ENCODE measurements around the gene VASN.

VASN gene

DNA sequence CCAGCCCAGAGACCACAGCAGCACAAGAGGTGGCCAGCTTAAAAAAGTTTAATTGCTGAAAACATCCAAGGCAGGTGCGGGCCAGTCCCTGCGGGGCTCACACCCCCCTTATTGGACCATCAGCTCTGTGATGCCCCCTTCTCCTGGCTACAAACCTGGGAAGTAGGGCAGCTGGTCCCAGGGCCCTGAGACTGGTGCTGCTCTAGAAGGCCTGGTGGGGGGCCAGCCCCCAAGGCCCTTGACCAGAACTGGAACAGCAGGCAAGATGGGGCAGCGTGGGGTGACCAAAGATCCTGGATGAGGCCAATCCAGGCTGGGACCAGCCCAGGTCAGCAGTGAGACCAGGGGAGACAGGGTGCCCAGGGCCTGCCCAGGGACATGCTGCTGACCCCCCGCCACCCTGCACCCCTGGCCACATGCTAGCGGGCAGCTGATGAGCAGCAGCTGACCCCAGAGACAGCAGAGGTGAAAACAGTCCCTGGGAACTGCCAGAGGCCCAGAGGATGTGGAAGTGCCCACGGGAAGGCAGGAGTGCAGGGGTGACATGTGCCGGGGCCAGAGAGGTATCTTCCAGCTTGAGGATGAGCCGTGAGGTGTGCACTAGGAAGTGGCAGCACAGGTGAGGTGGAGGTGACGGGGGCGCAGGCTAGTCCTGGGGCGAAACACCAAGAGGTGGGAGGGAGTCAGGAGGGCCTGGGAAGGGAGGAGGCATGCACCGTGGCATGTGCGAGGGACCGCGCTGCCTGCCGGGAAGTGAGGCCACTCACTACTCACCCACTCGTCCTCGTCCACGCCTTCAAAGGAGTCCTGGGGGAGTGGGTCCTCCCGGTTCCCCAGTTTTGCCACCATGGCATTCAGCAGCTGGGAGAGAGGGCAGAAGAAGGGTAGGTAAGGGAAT is 16.9 kb upstream of the VASN start:
- no peak overlapping the region for H3K4me3 ChIP-seq (ENCODE audit: low read depth, low read length)
- no peak overlapping the region for H3K27ac ChIP-seq (ENCODE audit: low read depth, low read length)
- H3K79me2 ChIP-seq (ENCODE audit: control insufficient read depth, insufficient read depth, low read length, unreplicated experiment) = peaks cover 12% of the 10 kb centered on the region
- no peaks in the 10 kb centered on the region for H3K27me3 ChIP-seq (ENCODE audit: insufficient read depth, low read length)
- no peak overlapping the region for H2AFZ ChIP-seq (ENCODE audit: low read length, unreplicated experiment)
- no peaks in the 10 kb centered on the region for H3K36me3 ChIP-seq (ENCODE audit: insufficient read depth, low read length)
- peaks cover 7% of the 10 kb centered on the region for H3K4me1 ChIP-seq (ENCODE audit: control insufficient read depth, insufficient read depth, low read length, unreplicated experiment)

DNA sequence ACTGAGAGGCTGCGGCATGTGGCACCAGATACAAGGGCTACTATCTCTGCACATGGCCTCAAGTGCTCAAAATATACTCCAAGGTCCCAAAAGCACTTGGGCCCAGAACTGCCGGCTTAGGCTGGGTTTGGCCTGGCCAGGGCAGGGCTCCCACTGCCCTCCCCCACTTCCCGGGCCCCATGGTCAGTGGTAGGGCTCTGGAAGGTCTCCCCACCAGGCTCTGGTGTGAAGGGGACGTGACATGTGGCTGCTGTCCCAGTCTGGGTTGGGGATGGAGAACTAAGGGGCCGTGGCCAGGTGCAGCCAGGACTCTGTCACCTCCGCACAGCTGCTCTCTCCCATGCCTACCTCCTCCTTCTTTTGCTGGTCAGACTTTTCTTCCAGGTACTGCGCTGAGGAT is 14.8 kb upstream of the VASN start:
- no peak overlapping the region for H3K27ac ChIP-seq (ENCODE audit: low read depth, low read length)
- no peak overlapping the region for H2AFZ ChIP-seq (ENCODE audit: low read length, unreplicated experiment)
- no peaks in the 10 kb centered on the region for H3K27me3 ChIP-seq (ENCODE audit: insufficient read depth, low read length)
- no peaks in the 10 kb centered on the region for H3K36me3 ChIP-seq (ENCODE audit: insufficient read depth, low read length)
- H3K4me1 ChIP-seq (ENCODE audit: control insufficient read depth, insufficient read depth, low read length, unreplicated experiment) = peaks cover 3% of the 10 kb centered on the region
- H3K4me3 ChIP-seq (ENCODE audit: low read depth, low read length) = no peak overlapping the region
- H3K79me2 ChIP-seq (ENCODE audit: control insufficient read depth, insufficient read depth, low read length, unreplicated experiment) = no peaks in the 10 kb centered on the region

DNA sequence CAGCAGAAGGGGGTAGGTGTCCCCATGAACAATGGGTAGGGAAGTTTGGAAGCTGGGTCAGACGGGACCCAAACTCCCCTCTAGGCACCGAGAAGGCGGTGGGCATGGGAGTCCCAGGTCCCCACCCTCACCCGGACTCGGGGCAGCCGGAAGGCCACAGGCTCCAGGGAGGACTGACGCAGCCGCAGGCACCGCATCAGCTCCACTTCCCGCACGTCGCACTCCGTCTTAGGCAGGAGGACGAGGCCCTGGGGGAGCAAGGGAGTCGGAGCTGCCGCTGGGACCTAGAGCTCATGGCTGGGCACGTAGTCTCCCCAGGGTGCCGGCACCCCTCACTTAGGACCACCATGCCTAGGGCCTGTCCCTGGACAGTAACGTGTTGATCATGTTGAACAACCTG is 13.4 kb upstream of the VASN start:
- Histone ChIP-seq H3K79me2 (ENCODE audit: control insufficient read depth, insufficient read depth, low read length, unreplicated experiment) (no peaks in the 10 kb centered on the region), H3K4me1 (ENCODE audit: control insufficient read depth, insufficient read depth, low read length, unreplicated experiment) (no peaks in the 10 kb centered on the region), H3K27me3 (ENCODE audit: insufficient read depth, low read length) (no peaks in the 10 kb centered on the region), H3K36me3 (ENCODE audit: insufficient read depth, low read length) (no peaks in the 10 kb centered on the region), H3K4me3 (ENCODE audit: low read depth, low read length) (no peak overlapping the region), H2AFZ (ENCODE audit: low read length, unreplicated experiment) (no peak overlapping the region), H3K27ac (ENCODE audit: low read depth, low read length) (no peak overlapping the region)

DNA sequence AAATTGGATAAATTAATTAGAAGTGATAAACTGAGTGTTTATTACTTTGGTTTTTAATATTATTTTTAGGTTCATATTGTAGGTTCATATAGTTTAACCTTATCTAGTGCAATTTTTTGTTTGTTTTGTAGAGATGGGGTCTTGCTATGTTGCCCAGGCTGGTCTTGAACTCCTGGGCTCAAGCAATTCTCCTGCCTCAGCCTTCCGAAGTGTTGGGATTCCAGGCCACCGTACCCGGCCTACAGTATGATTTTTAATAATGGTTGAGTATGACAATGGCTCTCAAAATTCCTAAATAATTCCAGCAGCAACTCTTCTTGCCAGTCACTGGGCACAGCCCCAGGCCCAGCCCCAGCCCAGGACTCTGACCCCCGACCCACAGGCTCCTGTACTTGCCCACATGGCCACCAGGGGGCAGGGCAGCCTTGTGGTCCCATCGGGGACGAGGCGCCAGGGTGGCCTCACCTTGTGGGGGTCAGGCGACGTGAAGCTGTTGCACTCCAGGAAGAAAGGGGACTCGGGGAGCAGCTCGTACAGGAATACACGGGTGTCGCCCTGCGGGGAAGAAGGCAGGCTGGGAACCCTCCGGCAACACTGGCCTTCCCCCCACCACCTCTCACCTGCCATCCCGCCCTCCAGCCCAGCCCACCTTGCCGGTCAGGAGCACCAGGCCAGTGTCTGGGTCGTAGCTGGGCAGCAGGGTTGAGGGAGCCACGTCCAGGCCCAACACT is 12.7 kb upstream of the VASN start:
- no peak overlapping the region for H3K27ac ChIP-seq (ENCODE audit: low read depth, low read length)
- H3K36me3 ChIP-seq (ENCODE audit: insufficient read depth, low read length) = no peaks in the 10 kb centered on the region
- no peaks in the 10 kb centered on the region for H3K27me3 ChIP-seq (ENCODE audit: insufficient read depth, low read length)
- H2AFZ ChIP-seq (ENCODE audit: low read length, unreplicated experiment) = no peak overlapping the region
- no peaks in the 10 kb centered on the region for H3K4me1 ChIP-seq (ENCODE audit: control insufficient read depth, insufficient read depth, low read length, unreplicated experiment)
- H3K79me2 ChIP-seq (ENCODE audit: control insufficient read depth, insufficient read depth, low read length, unreplicated experiment) = no peaks in the 10 kb centered on the region
- H3K4me3 ChIP-seq (ENCODE audit: low read depth, low read length) = no peak overlapping the region

DNA sequence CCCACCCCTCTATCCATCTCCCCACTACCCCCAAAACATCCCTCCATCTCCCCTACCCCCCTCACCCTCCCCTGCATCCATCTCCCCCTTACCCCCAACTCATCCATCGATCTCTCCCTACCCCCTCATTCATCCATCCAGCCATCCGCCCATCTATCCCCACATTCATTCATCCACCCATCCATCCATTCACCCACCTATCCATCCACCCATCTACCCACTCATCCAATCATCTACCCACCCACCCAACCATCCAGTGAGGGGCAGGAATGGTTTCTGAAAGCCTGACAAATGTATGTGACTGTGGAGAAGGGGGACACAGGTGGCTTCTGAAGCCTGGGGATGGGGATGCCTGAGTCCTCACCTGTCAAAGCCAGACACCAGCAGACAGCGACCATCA is 11.7 kb upstream of the VASN start:
- H3K36me3 ChIP-seq (ENCODE audit: insufficient read depth, low read length) = no peaks in the 10 kb centered on the region
- H3K27ac ChIP-seq (ENCODE audit: low read depth, low read length) = no peak overlapping the region
- H3K79me2 ChIP-seq (ENCODE audit: control insufficient read depth, insufficient read depth, low read length, unreplicated experiment) = no peaks in the 10 kb centered on the region
- H3K4me3 ChIP-seq (ENCODE audit: low read depth, low read length) = no peak overlapping the region
- H3K27me3 ChIP-seq (ENCODE audit: insufficient read depth, low read length) = no peaks in the 10 kb centered on the region
- no peak overlapping the region for H2AFZ ChIP-seq (ENCODE audit: low read length, unreplicated experiment)
- H3K4me1 ChIP-seq (ENCODE audit: control insufficient read depth, insufficient read depth, low read length, unreplicated experiment) = no peaks in the 10 kb centered on the region

DNA sequence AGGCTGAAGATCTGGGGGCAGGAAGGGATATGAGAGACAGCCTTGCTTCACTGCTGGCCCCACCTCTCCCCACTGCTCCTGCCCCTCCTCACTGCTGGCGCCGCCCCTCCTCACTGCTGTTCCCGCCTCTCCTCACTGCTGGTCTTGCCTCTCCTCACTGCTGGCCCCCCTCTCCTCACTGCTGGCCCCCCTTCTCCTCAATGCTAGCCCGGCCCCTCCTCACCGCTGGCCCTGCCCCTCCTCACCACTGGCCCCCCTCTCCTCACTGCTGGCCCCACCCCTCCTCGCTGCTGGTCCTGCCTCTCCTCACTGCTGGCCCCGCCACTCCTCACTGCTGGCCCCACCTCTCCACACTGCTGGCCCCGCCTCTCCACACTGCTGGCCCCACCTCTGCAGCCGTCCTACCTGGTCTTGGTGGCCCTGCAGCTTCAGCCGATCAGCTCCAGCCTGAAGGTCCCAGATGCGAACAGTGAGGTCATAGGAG is 11.1 kb upstream of the VASN start:
- H3K27me3 ChIP-seq (ENCODE audit: insufficient read depth, low read length) = no peaks in the 10 kb centered on the region
- H3K4me1 ChIP-seq (ENCODE audit: control insufficient read depth, insufficient read depth, low read length, unreplicated experiment) = no peaks in the 10 kb centered on the region
- no peak overlapping the region for H3K27ac ChIP-seq (ENCODE audit: low read depth, low read length)
- no peaks in the 10 kb centered on the region for H3K79me2 ChIP-seq (ENCODE audit: control insufficient read depth, insufficient read depth, low read length, unreplicated experiment)
- no peak overlapping the region for H2AFZ ChIP-seq (ENCODE audit: low read length, unreplicated experiment)
- H3K4me3 ChIP-seq (ENCODE audit: low read depth, low read length) = no peak overlapping the region
- H3K36me3 ChIP-seq (ENCODE audit: insufficient read depth, low read length) = no peaks in the 10 kb centered on the region

DNA sequence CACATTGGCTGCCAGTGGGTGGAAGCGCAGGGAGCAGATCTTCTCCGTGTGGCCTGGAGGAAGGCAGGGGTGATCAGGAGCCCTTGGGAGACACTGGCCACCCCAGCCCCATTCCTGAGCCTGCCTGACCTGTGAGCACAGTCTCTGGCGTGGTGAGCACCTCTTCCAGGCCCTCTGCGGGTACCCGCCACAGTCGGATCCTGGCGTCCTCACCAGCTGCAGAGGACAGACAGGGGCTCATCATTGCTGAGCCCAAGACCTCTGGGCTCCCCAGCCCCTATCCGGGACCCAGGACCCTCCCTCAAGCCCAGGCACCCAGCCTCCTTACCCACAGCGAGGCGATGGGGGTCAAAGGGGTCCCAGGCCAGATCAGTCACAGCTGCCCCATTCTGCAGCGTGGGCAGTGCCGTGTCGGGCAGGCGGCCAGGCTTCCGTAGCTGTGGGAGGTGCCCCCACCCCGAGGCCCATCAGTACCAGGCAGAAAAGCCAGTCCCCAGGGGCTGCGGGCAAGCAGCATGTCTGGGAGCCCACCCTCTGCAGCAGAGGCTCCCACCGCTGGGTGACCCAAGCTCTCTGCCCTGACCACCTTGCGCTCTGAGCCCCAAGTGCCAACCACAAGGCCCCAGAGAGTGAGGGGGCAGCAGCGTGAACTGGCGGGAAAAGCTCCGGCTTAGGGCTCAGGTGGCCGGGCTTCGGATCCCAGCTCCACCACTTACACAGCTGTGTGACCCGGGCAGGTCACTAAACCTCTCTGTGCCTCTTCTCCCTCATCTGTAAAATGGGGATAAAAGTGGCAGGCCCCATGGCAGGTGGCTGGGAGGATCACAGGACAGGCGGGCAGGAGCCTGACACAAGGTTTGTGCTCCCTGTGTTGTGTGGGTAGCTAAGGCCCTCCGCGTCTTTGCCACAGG is 10.4 kb upstream of the VASN start:
- Histone ChIP-seq H3K36me3 (ENCODE audit: insufficient read depth, low read length) (no peaks in the 10 kb centered on the region), H3K4me1 (ENCODE audit: control insufficient read depth, insufficient read depth, low read length, unreplicated experiment) (no peaks in the 10 kb centered on the region), H3K27me3 (ENCODE audit: insufficient read depth, low read length) (no peaks in the 10 kb centered on the region), H3K4me3 (ENCODE audit: low read depth, low read length) (no peak overlapping the region), H3K27ac (ENCODE audit: low read depth, low read length) (no peak overlapping the region), H2AFZ (ENCODE audit: low read length, unreplicated experiment) (no peak overlapping the region), H3K79me2 (ENCODE audit: control insufficient read depth, insufficient read depth, low read length, unreplicated experiment) (no peaks in the 10 kb centered on the region)

DNA sequence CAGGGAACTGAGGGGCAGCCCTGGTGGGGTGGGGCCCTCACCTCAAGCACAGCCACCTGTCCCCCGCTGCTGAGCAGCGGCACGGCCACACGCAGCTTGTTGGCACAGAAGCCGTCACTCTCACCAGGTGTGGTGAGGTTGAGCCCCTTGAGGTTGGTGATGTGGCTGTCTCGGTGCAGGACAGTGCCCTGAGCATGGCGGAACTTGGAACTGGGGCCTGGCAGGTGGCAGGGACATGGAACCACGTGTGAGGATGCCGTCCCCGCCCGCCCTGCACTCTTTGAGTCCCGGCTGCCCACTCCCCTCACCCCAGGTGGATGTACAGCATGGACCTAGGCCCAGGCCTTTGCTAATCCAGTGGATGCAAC is 9.7 kb upstream of the VASN start:
- H3K27me3 ChIP-seq (ENCODE audit: insufficient read depth, low read length) = no peaks in the 10 kb centered on the region
- no peak overlapping the region for H3K27ac ChIP-seq (ENCODE audit: low read depth, low read length)
- H3K4me1 ChIP-seq (ENCODE audit: control insufficient read depth, insufficient read depth, low read length, unreplicated experiment) = peaks cover 2% of the 10 kb centered on the region
- no peaks in the 10 kb centered on the region for H3K36me3 ChIP-seq (ENCODE audit: insufficient read depth, low read length)
- no peaks in the 10 kb centered on the region for H3K79me2 ChIP-seq (ENCODE audit: control insufficient read depth, insufficient read depth, low read length, unreplicated experiment)
- H2AFZ ChIP-seq (ENCODE audit: low read length, unreplicated experiment) = no peak overlapping the region
- H3K4me3 ChIP-seq (ENCODE audit: low read depth, low read length) = no peak overlapping the region

DNA sequence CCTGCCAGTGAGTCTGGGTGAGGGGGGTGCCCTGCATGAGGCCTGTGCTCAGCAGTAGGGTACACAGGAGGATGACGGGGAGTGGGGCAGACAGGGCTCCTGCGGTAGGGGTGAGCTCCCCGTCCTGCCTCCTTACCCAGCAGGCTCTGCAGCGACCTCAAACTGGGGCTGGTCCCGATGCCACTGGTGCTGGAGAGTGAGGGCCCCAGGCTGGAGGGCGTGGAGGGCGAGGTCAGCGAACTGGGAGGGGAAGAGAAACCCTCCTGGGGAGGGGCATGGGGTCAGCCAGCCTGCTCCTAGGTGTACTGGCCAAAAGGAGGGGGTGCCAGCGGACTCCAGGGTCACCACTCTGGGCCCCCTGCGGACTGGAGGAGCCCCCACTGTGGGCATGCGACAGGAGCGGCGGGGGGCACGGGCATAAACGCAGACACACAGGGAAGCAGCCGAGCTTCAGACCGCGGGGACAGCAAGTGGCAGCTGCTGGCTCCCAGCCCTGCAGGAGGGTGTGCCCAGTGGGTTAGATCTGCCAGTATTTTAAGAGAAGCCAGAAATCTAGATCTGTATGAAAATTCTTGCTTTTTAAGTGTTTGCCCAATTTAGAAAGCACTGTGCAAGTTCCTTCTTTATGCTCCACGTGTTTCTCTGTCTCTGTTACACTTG is 9.0 kb upstream of the VASN start:
- H3K27ac ChIP-seq (ENCODE audit: low read depth, low read length) = no peak overlapping the region
- H3K27me3 ChIP-seq (ENCODE audit: insufficient read depth, low read length) = no peaks in the 10 kb centered on the region
- H3K4me3 ChIP-seq (ENCODE audit: low read depth, low read length) = no peak overlapping the region
- H2AFZ ChIP-seq (ENCODE audit: low read length, unreplicated experiment) = no peak overlapping the region
- no peaks in the 10 kb centered on the region for H3K36me3 ChIP-seq (ENCODE audit: insufficient read depth, low read length)
- H3K79me2 ChIP-seq (ENCODE audit: control insufficient read depth, insufficient read depth, low read length, unreplicated experiment) = no peaks in the 10 kb centered on the region
- H3K4me1 ChIP-seq (ENCODE audit: control insufficient read depth, insufficient read depth, low read length, unreplicated experiment) = peaks cover 4% of the 10 kb centered on the region

Measured in ACC112 (cell line).